ENCODE results near the gene AFF3. TPM values are rescaled to one million over a fixed set of nuclear protein-coding genes. Genes with fewer than 3 reads are reported as not detected.

The AFF3 gene
- total RNA-seq, 4 donors from 2014 or later = 5.3 to 216 (median 12.5) TPM

- peaks cover 0 to 11% (median 4%) of the 10 kb centered on the region in 4 donors for H3K4me1 ChIP-seq
- H3K9me3 ChIP-seq = no peaks in the 10 kb centered on the region
- no peaks in the 10 kb centered on the region for H3K27me3 ChIP-seq
- no peak overlapping the region for H3K27ac ChIP-seq
- no peak for DNase-seq
- H3K4me3 ChIP-seq = no peak overlapping the region
- no peak for TF ChIP-seq CTCF (IDR thresholded peaks at IDR 0.05)
- TF ChIP-seq POLR2A (IDR thresholded peaks at IDR 0.05) = no peak
- no peaks in the 10 kb centered on the region for H3K36me3 ChIP-seq
Observed at GRCh38 chr2:100066856-100067255, 75.5 kb downstream of the AFF3 start.

GRCh38 chr2:100066246-100066645, 76.1 kb downstream of the AFF3 start:
- DNase-seq = no peak
- Histone ChIP-seq H3K4me1 (peaks cover 0 to 11% (median 4%) of the 10 kb centered on the region in 4 donors), H3K36me3 (no peaks in the 10 kb centered on the region), H3K27me3 (no peaks in the 10 kb centered on the region), H3K4me3 (no peak overlapping the region), H3K9me3 (no peaks in the 10 kb centered on the region), H3K27ac (no peak overlapping the region)
- TF ChIP-seq POLR2A (IDR thresholded peaks at IDR 0.05) (no peak), CTCF (IDR thresholded peaks at IDR 0.05) (no peak)

GRCh38 chr2:100064592-100065428, 77.6 kb downstream of the AFF3 start:
- no peak overlapping the region for H3K27ac ChIP-seq
- no peaks in the 10 kb centered on the region for H3K36me3 ChIP-seq
- H3K27me3 ChIP-seq = no peaks in the 10 kb centered on the region
- H3K4me3 ChIP-seq = no peak overlapping the region
- no peak for DNase-seq
- no peaks in the 10 kb centered on the region for H3K9me3 ChIP-seq
- TF ChIP-seq POLR2A (IDR thresholded peaks at IDR 0.05) (no peak), CTCF (IDR thresholded peaks at IDR 0.05) (no peak)
- H3K4me1 ChIP-seq = peaks cover 0 to 6% (median 2%) of the 10 kb centered on the region in 4 donors

- no peaks in the 10 kb centered on the region for H3K4me1 ChIP-seq
- H3K36me3 ChIP-seq = no peaks in the 10 kb centered on the region
- DNase-seq = no peak
- no peak overlapping the region for H3K4me3 ChIP-seq
- H3K9me3 ChIP-seq = no peaks in the 10 kb centered on the region
- no peaks in the 10 kb centered on the region for H3K27me3 ChIP-seq
- no peak overlapping the region for H3K27ac ChIP-seq
- TF ChIP-seq POLR2A (IDR thresholded peaks at IDR 0.05) (no peak), CTCF (IDR thresholded peaks at IDR 0.05) (no peak)
Observed at GRCh38 chr2:100064165-100064564, 78.2 kb downstream of the AFF3 start.

GRCh38 chr2:100063459-100063953, 78.9 kb downstream of the AFF3 start:
- no peak for TF ChIP-seq POLR2A (IDR thresholded peaks at IDR 0.05)
- no peak for TF ChIP-seq CTCF (IDR thresholded peaks at IDR 0.05)
- H3K27me3 ChIP-seq = no peaks in the 10 kb centered on the region
- no peaks in the 10 kb centered on the region for H3K36me3 ChIP-seq
- DNase-seq = no peak
- H3K4me3 ChIP-seq = no peak overlapping the region
- H3K27ac ChIP-seq = no peak overlapping the region
- H3K4me1 ChIP-seq = no peaks in the 10 kb centered on the region
- no peaks in the 10 kb centered on the region for H3K9me3 ChIP-seq
